Putamen (tissue), 1 donor: ENCODE data around the gene CENPVL1.
A peak's percentile ranks its signal among the peaks of the same experiment; 100 is the strongest.
"Not testable (repeated sequence)": the region's sequence is repeated elsewhere in the genome, so short reads cannot be mapped to it uniquely, and the experiment has no call there.

Source experiments
- DNase-seq: peaks from one replicate; pipeline ENCODE4 v3.0.0-alpha.2; 2016; ENCODE audit warnings: low spot score

The CENPVL1 gene

DNA sequence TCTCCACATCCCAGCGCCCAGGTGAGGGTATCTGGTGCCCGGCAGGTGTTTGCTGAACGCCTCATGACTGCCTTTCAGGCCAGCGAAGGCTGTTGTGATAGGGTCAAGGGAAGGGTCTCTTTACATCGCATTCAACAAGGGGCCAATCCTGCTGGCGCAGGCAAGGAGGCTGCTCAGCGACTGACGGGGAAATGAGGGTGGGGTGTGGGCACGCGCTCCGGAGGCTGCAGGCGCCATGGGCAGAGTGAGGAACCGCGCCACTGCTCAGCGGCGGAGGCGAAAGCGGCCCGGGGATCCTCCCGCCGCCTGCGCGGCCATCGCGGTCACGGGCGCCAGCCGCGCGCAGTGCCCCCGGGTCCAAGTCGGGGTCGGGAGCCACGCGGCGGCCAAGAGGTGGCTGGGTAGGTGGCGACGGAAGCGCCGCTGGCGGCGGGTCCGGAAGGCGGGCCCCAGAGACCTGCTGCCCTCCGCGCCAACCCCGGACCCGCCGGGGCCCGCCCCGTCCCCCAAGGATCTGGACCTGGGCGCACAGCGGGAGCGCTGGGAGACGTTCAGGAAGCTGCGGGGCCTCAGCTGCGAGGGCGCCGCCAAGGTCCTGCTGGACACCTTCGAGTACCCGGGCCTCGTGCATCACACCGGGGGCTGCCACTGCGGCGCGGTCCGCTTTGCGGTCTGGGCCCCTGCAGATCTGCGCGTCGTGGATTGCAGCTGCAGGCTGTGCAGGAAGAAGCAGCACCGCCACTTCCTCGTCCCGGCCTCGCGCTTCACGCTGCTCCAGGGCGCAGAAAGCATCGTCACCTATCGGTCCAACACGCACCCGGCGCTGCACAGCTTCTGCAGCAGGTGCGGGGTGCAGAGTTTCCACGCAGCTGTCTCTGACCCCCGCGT lies at the start of gene CENPVL1:
TSS of gene CENPVL1 (plus strand) at position 236 of the 888 bp plus-strand sequence. CDS start at position 236, 0 bp downstream.
- not testable (repeated sequence) for DNase-seq

GRCh38 chrX:51665981-51666380 lies 44.3 kb upstream of the CENPVL1 start:
- DNase-seq: no peak

DNA sequence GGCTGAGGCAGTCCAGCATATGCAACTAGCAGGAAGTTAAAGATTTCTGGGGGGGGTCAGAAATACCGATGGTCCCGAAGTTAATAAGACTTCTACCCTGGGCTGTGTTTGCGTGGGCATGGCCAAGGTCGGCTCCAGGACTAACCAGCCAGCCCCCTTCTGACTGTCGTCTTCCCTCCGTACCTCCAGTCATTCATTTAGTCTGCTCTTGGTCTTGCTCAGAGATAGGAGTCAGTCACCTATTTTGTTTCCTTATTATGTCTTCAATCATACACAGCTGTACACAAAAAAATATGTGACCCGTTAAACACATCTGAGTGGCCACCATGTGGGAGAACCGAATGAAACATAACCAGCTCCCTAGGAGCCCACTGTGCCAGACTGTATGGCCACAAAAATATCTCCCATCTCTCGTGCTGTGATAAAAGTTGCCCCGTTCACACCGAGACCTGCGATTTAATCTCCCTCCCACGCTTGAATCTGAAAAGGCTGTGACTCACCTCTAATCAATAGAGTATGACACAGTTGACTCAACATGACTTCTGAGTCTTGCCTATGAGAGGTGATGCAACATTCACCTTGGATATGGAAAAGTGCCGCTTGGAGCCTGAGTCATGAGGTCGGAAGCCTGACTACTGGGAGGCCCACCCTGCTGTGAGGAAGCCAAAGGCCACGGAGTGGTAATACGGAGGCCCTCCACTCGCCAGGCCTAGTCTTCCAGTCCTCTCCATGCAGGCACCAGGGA lies 30.5 kb upstream of the CENPVL1 start:
- not testable (repeated sequence) for DNase-seq

DNA sequence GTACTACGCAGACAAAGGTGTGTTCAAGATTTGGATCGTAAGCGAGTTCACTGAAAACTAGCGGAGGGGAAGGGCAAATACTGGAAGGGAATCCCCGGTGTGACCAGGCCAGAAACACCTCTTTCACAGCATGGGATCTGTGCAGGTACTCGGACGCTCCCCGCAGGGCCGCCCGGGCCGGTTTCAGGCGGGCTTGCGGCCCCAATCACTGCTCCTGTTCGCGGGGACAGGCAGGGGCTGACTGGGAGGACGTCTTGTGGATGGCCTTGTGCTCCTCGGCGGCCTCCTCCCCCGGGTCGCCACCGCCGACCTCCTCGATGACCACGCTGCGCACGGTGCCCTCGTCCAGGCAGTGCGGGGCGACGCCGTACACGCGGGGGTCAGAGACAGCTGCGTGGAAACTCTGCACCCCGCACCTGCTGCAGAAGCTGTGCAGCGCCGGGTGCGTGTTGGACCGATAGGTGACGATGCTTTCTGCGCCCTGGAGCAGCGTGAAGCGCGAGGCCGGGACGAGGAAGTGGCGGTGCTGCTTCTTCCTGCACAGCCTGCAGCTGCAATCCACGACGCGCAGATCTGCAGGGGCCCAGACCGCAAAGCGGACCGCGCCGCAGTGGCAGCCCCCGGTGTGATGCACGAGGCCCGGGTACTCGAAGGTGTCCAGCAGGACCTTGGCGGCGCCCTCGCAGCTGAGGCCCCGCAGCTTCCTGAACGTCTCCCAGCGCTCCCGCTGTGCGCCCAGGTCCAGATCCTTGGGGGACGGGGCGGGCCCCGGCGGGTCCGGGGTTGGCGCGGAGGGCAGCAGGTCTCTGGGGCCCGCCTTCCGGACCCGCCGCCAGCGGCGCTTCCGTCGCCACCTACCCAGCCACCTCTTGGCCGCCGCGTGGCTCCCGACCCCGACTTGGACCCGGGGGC lies 28.2 kb upstream of the CENPVL1 start:
- DNase-seq: not testable (repeated sequence)

DNA sequence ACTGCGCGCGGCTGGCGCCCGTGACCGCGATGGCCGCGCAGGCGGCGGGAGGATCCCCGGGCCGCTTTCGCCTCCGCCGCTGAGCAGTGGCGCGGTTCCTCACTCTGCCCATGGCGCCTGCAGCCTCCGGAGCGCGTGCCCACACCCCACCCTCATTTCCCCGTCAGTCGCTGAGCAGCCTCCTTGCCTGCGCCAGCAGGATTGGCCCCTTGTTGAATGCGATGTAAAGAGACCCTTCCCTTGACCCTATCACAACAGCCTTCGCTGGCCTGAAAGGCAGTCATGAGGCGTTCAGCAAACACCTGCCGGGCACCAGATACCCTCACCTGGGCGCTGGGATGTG lies 27.6 kb upstream of the CENPVL1 start, which contains the start of gene CENPVL2:
TSS of gene CENPVL2 (minus strand) at position 112 of the 343 bp plus-strand sequence. CDS start at position 112, 0 bp downstream.
- DNase-seq: not testable (repeated sequence)

GRCh38 chrX:51694254-51694653 lies 16.1 kb upstream of the CENPVL1 start:
- no peak for DNase-seq

DNA sequence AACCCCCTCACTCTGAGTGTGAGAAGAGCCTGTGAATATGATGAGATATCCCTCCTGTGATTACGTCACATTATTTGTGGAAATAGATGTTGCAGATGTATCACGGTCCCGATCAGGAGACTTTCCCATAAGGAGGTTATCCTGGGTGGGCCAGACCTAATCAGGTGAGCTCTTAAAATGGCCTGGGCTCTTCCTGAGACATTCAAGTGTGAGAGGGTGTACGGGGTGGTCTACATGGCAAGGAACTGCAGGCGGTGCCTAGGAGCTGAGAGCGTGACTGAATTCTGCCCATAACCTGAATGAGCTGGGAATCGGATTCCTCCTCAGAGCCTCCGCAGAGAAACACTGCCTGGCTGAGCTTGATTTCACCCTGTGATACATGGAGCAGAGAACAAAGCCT lies 12.9 kb upstream of the CENPVL1 start:
- DNase-seq: no peak

DNA sequence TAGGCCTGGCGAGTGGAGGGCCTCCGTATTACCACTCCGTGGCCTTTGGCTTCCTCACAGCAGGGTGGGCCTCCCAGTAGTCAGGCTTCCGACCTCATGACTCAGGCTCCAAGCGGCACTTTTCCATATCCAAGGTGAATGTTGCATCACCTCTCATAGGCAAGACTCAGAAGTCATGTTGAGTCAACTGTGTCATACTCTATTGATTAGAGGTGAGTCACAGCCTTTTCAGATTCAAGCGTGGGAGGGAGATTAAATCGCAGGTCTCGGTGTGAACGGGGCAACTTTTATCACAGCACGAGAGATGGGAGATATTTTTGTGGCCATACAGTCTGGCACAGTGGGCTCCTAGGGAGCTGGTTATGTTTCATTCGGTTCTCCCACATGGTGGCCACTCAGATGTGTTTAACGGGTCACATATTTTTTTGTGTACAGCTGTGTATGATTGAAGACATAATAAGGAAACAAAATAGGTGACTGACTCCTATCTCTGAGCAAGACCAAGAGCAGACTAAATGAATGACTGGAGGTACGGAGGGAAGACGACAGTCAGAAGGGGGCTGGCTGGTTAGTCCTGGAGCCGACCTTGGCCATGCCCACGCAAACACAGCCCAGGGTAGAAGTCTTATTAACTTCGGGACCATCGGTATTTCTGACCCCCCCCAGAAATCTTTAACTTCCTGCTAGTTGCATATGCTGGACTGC lies 2.8 kb downstream of the CENPVL1 start:
- not testable (repeated sequence) for DNase-seq

- no peak for DNase-seq
Measured at GRCh38 chrX:51728202-51728601, 17.9 kb downstream of the CENPVL1 start.

GRCh38 chrX:51737091-51737490 lies 26.8 kb downstream of the CENPVL1 start:
- DNase-seq: no peak

DNA sequence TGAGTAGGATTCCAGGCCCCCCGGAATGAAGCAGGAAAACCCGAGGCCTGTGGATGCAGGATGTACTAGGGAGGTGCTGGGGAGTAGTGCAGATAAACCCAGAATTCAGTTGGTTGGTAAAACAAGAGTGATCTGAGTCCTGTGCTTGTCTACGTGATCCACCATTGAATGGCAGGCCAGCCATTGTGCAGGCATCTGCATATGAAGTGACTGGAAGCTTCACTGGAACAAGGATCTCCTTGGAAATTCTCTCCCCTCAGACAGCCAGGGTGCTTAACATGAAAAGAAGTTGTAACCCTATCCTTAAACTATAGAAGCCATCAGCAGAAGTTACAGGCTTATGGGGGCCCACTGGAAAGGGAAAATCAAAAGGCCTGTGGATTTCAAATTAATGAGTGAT lies 32.3 kb downstream of the CENPVL1 start:
- DNase-seq: no peak

GRCh38 chrX:51743179-51743957 lies 33.1 kb downstream of the CENPVL1 start, which contains the start of gene GSPT2:
Gene GSPT2 (plus strand): TSS chrX:51743442. CDS start chrX:51743627, 185 bp downstream.
- DNase-seq: peak; percentile 70

GRCh38 chrX:51747671-51748070 lies 37.4 kb downstream of the CENPVL1 start:
- DNase-seq: no peak

- DNase-seq: peak; percentile 44
Measured at GRCh38 chrX:51759055-51759839, 48.9 kb downstream of the CENPVL1 start.

- DNase-seq: no peak
Measured at GRCh38 chrX:51760657-51761056, 50.3 kb downstream of the CENPVL1 start.
